Trophoblast cell (in vitro differentiated cells and primary cell): ENCODE data around the gene GRAMD2B.
"Not testable (repeated sequence)": the region's sequence is repeated elsewhere in the genome, so short reads cannot be mapped to it uniquely, and the experiment has no call there.

Source experiments
- DNase-seq, 2 donors: peaks; one replicate each; pipeline ENCODE4 v3.0.0-alpha.2; 2016
- H2AFZ ChIP-seq: 2 replicates; pipeline ENCODE4 v1.6.1; 2013; ENCODE audit warnings: low read length, moderate library complexity, mild to moderate bottlenecking; ENCODE audit not compliant: insufficient read depth, poor library complexity
- H2AK5ac ChIP-seq: 2 replicates; pipeline ENCODE4 v1.6.1; 2013; ENCODE audit warnings: mild to moderate bottlenecking, low read length
- H2BK120ac ChIP-seq: 2 replicates; pipeline ENCODE4 v1.6.1; 2013; ENCODE audit warnings: low read length, mild to moderate bottlenecking, moderate library complexity; ENCODE audit not compliant: insufficient read depth, poor library complexity
- H2BK12ac ChIP-seq: 2 replicates; pipeline ENCODE4 v1.6.1; 2013; ENCODE audit warnings: mild to moderate bottlenecking, low read length, moderate library complexity
- H2BK5ac ChIP-seq: 2 replicates; pipeline ENCODE4 v1.6.1; 2013; ENCODE audit warnings: low read length, low read depth, moderate library complexity, mild to moderate bottlenecking; ENCODE audit not compliant: poor library complexity
- H3K14ac ChIP-seq: 2 replicates; pipeline ENCODE4 v1.6.1; 2013; ENCODE audit warnings: mild to moderate bottlenecking, low read length
- H3K18ac ChIP-seq: 2 replicates; pipeline ENCODE4 v1.6.1; 2013; ENCODE audit warnings: mild to moderate bottlenecking, low read length
- H3K23ac ChIP-seq: 2 replicates; pipeline ENCODE4 v1.6.1; 2013; ENCODE audit warnings: low read length
- H3K27ac ChIP-seq: 2 replicates; pipeline ENCODE4 v1.5.1; 2013; ENCODE audit warnings: low read depth, mild to moderate bottlenecking, inconsistent platforms, low read length, moderate library complexity
- H3K27me3 ChIP-seq: 2 replicates; pipeline ENCODE4 v1.6.1; 2013; ENCODE audit warnings: inconsistent platforms, mild to moderate bottlenecking, low read length, moderate library complexity; ENCODE audit not compliant: insufficient read depth
- H3K36me3 ChIP-seq, 2 experiments: 1 replicate in 1 of 2; 2 replicates in 1 of 2; pipeline ENCODE4 v1.6.1; 2013; ENCODE audit warnings: low read length in 2 of 2, mild to moderate bottlenecking in 2 of 2, moderate library complexity in 1 of 2; ENCODE audit not compliant: insufficient read depth in 2 of 2, control insufficient read depth in 1 of 2
- H3K4ac ChIP-seq: 2 replicates; pipeline ENCODE4 v1.6.1; 2013; ENCODE audit warnings: low read depth, mild to moderate bottlenecking, low read length, moderate library complexity
- H3K4me1 ChIP-seq, 2 experiments: 1 replicate in 1 of 2; 2 replicates in 1 of 2; pipeline ENCODE4 v1.6.1; 2013; ENCODE audit warnings: low read length in 2 of 2, mild to moderate bottlenecking in 2 of 2, moderate library complexity in 1 of 2; ENCODE audit not compliant: insufficient read depth in 2 of 2, control insufficient read depth in 1 of 2
- H3K4me2 ChIP-seq: 2 replicates; pipeline ENCODE4 v1.6.1; 2013; ENCODE audit warnings: inconsistent platforms, mild to moderate bottlenecking, low read length, moderate library complexity
- H3K4me3 ChIP-seq: 2 replicates; pipeline ENCODE4 v1.5.1; 2013; ENCODE audit warnings: mild to moderate bottlenecking, low read depth, low read length, inconsistent platforms
- H3K79me1 ChIP-seq: one replicate; pipeline ENCODE4 v1.6.1; 2013; ENCODE audit warnings: low read length
- H3K79me2 ChIP-seq: 2 replicates; pipeline ENCODE4 v1.6.1; 2013; ENCODE audit warnings: low read length, mild to moderate bottlenecking; ENCODE audit not compliant: control insufficient read depth, insufficient read depth, poor library complexity
- H3K9ac ChIP-seq: 2 replicates; pipeline ENCODE4 v1.6.1; 2013; ENCODE audit warnings: mild to moderate bottlenecking, low read length
- H3K9me3 ChIP-seq: 2 replicates; pipeline ENCODE4 v1.6.1; 2013; ENCODE audit warnings: low read depth, mild to moderate bottlenecking, control low read depth, inconsistent platforms, low read length; ENCODE audit not compliant: insufficient read depth
- H4K12ac ChIP-seq: 2 replicates; pipeline ENCODE4 v1.6.1; 2013; ENCODE audit warnings: low read depth, mild to moderate bottlenecking, low read length, moderate library complexity
- H4K8ac ChIP-seq: 2 replicates; pipeline ENCODE4 v1.6.1; 2013; ENCODE audit warnings: low read depth, mild to moderate bottlenecking, low read length, moderate library complexity
- H4K91ac ChIP-seq: one replicate; pipeline ENCODE4 v1.6.1; 2013; ENCODE audit warnings: low read depth, mild to moderate bottlenecking, low read length, moderate library complexity
- WGBS: extraction: QIAGEN DNeasy Blood & Tissue Kit; methylation state at CpG from one replicate; pipeline ENCODE4 v1.1.7; 2013; ENCODE audit warnings: missing lambda C conversion rate; ENCODE audit not compliant: insufficient read length, insufficient coverage; ENCODE audit errors: extremely low coverage; 5-methylcytosine and 5-hydroxymethylcytosine counted together

The GRAMD2B gene

GRCh38 chr5:126394211-126394788, 28.9 kb upstream of the GRAMD2B start:
- WGBS, result no CpG with 5 or more reads among the region's 7 CpGs
- H2BK120ac ChIP-seq, result no peak overlapping the region

DNA sequence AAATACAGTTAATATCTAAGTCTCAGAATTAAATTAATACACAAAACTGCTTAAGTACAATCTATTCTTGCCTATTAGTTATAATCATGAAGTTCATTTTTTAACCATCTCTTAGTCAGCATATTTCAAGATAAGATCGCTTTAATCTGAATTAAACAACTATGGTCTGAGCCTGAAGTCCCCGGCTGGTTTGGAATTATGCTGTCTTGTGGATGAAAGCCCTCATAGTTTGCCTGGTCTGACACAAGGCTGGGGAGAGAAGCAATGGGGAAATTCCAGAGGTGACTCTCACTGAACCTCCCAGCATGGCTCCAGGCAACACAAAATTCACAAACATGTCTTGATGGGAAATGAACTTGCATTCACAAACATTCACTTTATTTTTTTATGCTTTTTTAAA, 28.0 kb upstream of the GRAMD2B start:
- Histone ChIP-seq H4K12ac (no peak overlapping the region), H3K23ac (no peak overlapping the region), H3K36me3 (no peaks in the 10 kb centered on the region), H3K4me1 (no peaks in the 10 kb centered on the region), H3K27ac (no peak overlapping the region), H3K4ac (no peak overlapping the region), H3K4me2 (no peak overlapping the region), H3K79me1 (no peaks in the 10 kb centered on the region), H3K4me3 (no peak overlapping the region), H2AK5ac (no peak overlapping the region), H2BK5ac (no peak overlapping the region), H3K9me3 (no peaks in the 10 kb centered on the region), H2BK12ac (no peak overlapping the region), H3K79me2 (no peaks in the 10 kb centered on the region), H2BK120ac (no peak overlapping the region), H3K18ac (no peak overlapping the region), H3K27me3 (no peaks in the 10 kb centered on the region), H4K91ac (no peak overlapping the region), H4K8ac (no peak overlapping the region), H3K14ac (no peak overlapping the region), H3K9ac (no peak overlapping the region), H2AFZ (no peak overlapping the region)
- DNase-seq, result peak; percentile 56 to 58
- no CpG with 5 or more reads among the region's 2 CpGs for WGBS

More at GRCh38 chr5:126394211-126394788, 28.9 kb upstream of the GRAMD2B start:
- no peak overlapping the region for H3K4me2 ChIP-seq
- no peak overlapping the region for H3K27ac ChIP-seq
- no peak overlapping the region for H2AFZ ChIP-seq
- peak in 1 of 2 donors; percentile 34 for DNase-seq
- H3K36me3 ChIP-seq, result no peaks in the 10 kb centered on the region
- H4K91ac ChIP-seq, result no peak overlapping the region
- no peaks in the 10 kb centered on the region for H3K79me1 ChIP-seq
- no peak overlapping the region for H4K8ac ChIP-seq
- no peak overlapping the region for H2BK5ac ChIP-seq
- no peak overlapping the region for H2AK5ac ChIP-seq
- H3K9ac ChIP-seq, result no peak overlapping the region
- no peaks in the 10 kb centered on the region for H3K79me2 ChIP-seq
- H3K4me3 ChIP-seq, result no peak overlapping the region
- H3K4me1 ChIP-seq, result no peaks in the 10 kb centered on the region
- no peak overlapping the region for H3K23ac ChIP-seq
- H3K9me3 ChIP-seq, result no peaks in the 10 kb centered on the region
- H2BK12ac ChIP-seq, result no peak overlapping the region
- H4K12ac ChIP-seq, result no peak overlapping the region
- no peak overlapping the region for H3K18ac ChIP-seq
- no peak overlapping the region for H3K14ac ChIP-seq
- H3K27me3 ChIP-seq, result no peaks in the 10 kb centered on the region
- no peak overlapping the region for H3K4ac ChIP-seq

DNA sequence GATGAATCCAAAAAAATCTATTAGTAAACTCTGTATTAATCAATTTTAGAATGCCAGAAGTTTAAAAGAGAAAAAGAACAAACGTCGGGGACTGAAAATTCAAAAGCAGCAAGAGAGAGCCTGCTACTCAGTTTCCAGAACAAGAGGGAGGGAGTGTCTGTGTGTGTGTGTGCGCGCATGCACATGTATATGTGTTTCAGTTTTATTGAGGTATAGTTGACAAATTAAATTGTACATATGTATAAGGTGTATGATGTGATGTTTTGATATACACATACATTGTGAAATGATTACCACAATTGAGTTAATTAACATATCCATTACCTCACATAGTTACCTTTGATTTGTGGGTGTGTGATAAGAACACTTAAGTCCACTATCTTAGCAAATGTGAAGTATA, 27.6 kb upstream of the GRAMD2B start:
- no peaks in the 10 kb centered on the region for H3K36me3 ChIP-seq
- H4K91ac ChIP-seq, result no peak overlapping the region
- no peak overlapping the region for H3K27ac ChIP-seq
- no peak for DNase-seq
- H3K27me3 ChIP-seq, result no peaks in the 10 kb centered on the region
- H3K9ac ChIP-seq, result no peak overlapping the region
- no peaks in the 10 kb centered on the region for H3K4me1 ChIP-seq
- no peak overlapping the region for H3K23ac ChIP-seq
- H2BK5ac ChIP-seq, result no peak overlapping the region
- no peak overlapping the region for H2AK5ac ChIP-seq
- no peaks in the 10 kb centered on the region for H3K79me1 ChIP-seq
- no peak overlapping the region for H3K4me2 ChIP-seq
- H3K9me3 ChIP-seq, result no peaks in the 10 kb centered on the region
- no peak overlapping the region for H3K4ac ChIP-seq
- no peak overlapping the region for H4K8ac ChIP-seq
- H3K18ac ChIP-seq, result no peak overlapping the region
- H4K12ac ChIP-seq, result no peak overlapping the region
- no peak overlapping the region for H3K4me3 ChIP-seq
- no peak overlapping the region for H2BK12ac ChIP-seq
- no peak overlapping the region for H2AFZ ChIP-seq
- WGBS, result no CpG with 5 or more reads among the region's 4 CpGs
- no peaks in the 10 kb centered on the region for H3K79me2 ChIP-seq
- H2BK120ac ChIP-seq, result no peak overlapping the region
- no peak overlapping the region for H3K14ac ChIP-seq

DNA sequence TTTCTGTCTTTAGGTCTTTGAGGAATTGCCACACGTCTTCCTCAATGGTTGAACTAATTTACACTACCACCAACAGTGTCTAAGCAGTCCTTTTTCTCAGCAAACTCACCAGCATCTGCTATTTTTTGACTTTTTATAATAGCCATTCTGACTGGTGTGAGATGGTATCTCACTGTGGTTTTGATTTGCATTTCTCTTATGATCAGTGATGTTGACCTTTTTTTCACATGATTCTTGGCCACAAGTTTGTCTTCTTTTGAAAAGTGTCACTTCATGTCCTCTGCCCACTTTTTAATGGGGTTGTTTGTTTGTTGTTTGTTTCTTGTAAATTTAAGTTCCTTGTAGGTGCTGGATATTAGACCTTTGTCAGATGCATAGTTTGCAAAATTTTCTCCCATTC, 26.5 kb upstream of the GRAMD2B start:
- not testable (repeated sequence) for H2AFZ ChIP-seq, H2BK5ac ChIP-seq, H3K9ac ChIP-seq, H3K9me3 ChIP-seq, H4K12ac ChIP-seq, H3K27ac ChIP-seq, H3K4me2 ChIP-seq, H3K27me3 ChIP-seq, H3K14ac ChIP-seq, H3K4ac ChIP-seq, H3K4me3 ChIP-seq, H3K4me1 ChIP-seq, H4K8ac ChIP-seq, H3K79me2 ChIP-seq, H2BK12ac ChIP-seq, H2BK120ac ChIP-seq, H4K91ac ChIP-seq, H3K36me3 ChIP-seq, H3K18ac ChIP-seq, H2AK5ac ChIP-seq, H3K23ac ChIP-seq, H3K79me1 ChIP-seq, DNase-seq
- no CpG with 5 or more reads among the region's 1 CpG for WGBS
